Natural killer cell (primary cell): ENCODE measurements around the gene KLHL3. TPM values are rescaled to one million over a fixed set of nuclear protein-coding genes. Genes with fewer than 3 reads are reported as not detected.

Experiments
- ATAC-seq, 3 donors: fragments of 150-1000 bp in 2 of 3; fragments of 200-7000 bp in 1 of 3; cut with Tn5 transposase; 1 replicate in 1 of 3; 2 replicates in 2 of 3; pipeline ENCODE4 v1.10.0; 2021; ENCODE audit warnings: mild to moderate bottlenecking in 2 of 3, moderate library complexity in 2 of 3
- DNase-seq, 2 donors: peaks; one replicate each; pipeline versions ENCODE4 v3.0.0 to v3.0.0-alpha.2; 2013 to 2021; ENCODE audit warnings: mixed read lengths in 1 of 2
- H3K27ac ChIP-seq: one replicate; pipeline ENCODE4 v1.5.1; 2013; ENCODE audit warnings: mild to moderate bottlenecking, low read length
- H3K27me3 ChIP-seq: one replicate; pipeline ENCODE4 v1.6.1; 2013; ENCODE audit warnings: low read length; ENCODE audit not compliant: control insufficient read depth, insufficient read depth
- H3K36me3 ChIP-seq: one replicate; pipeline ENCODE4 v1.6.1; 2013; ENCODE audit warnings: low read length; ENCODE audit not compliant: control insufficient read depth, insufficient read depth
- H3K4me1 ChIP-seq: one replicate; pipeline ENCODE4 v1.6.1; 2013; ENCODE audit warnings: low read length; ENCODE audit not compliant: control insufficient read depth, insufficient read depth
- H3K4me3 ChIP-seq: one replicate; pipeline ENCODE4 v1.5.1; 2013; ENCODE audit warnings: low read length
- H3K9me3 ChIP-seq: one replicate; pipeline ENCODE4 v1.6.1; 2013; ENCODE audit warnings: low read length; ENCODE audit not compliant: control insufficient read depth, insufficient read depth
- H3K27ac Mint-ChIP-seq, 2 donors: one replicate each; pipeline ENCODE4 v1.8.0; 2022; ENCODE audit warnings: mild to moderate bottlenecking in 2 of 2, mixed read lengths in 2 of 2, moderate library complexity in 1 of 2
- H3K27me3 Mint-ChIP-seq, 2 donors: one replicate each; pipeline ENCODE4 v1.8.0; 2022; ENCODE audit warnings: low read depth in 2 of 2, mixed read lengths in 2 of 2
- H3K36me3 Mint-ChIP-seq: one replicate; pipeline ENCODE4 v1.8.0; 2022; ENCODE audit warnings: mixed read lengths
- H3K4me1 Mint-ChIP-seq, 2 donors: one replicate each; pipeline ENCODE4 v1.8.0; 2022; ENCODE audit warnings: mixed read lengths in 2 of 2
- H3K4me3 Mint-ChIP-seq: one replicate; pipeline ENCODE4 v1.8.0; 2022; ENCODE audit warnings: mild to moderate bottlenecking, moderate library complexity, mixed read lengths
- H3K9me3 Mint-ChIP-seq, 2 donors: one replicate each; pipeline ENCODE4 v1.8.0; 2022; ENCODE audit warnings: mixed read lengths in 2 of 2
- CTCF ChIP-seq: fragments of 200-600 bp; IDR thresholded peaks from one replicate; pipeline ENCODE4 v1.8.0; 2022; ENCODE audit warnings: antibody characterized with exemption
- WGBS: methylation state at CpG from one replicate; pipeline ENCODE4 v1.1.7; 2013; ENCODE audit warnings: missing lambda C conversion rate; ENCODE audit not compliant: insufficient coverage; 5-methylcytosine and 5-hydroxymethylcytosine counted together
- intact Hi-C: fragments of 100-400 bp; cut with micrococcal nuclease; formaldehyde crosslinking; loops from one replicate; pipeline ENCODE4 v1.14.2; 2022
- total RNA-seq, 4 donors: library from RNA; stranded (reverse); fragments of 120-200 nt in 1 of 4; gene quantifications; one replicate each; pipeline versions ENCODE4 v1.2.3 to v1.2.4, GENCODE V29; 2013 to 2022

KLHL3 gene
- total RNA-seq, 3 donors from 2014 or later (not counting 1 experiment from before 2014, with no cell fraction given) = 11.2 to 14.0 (median 13.2) TPM

DNA sequence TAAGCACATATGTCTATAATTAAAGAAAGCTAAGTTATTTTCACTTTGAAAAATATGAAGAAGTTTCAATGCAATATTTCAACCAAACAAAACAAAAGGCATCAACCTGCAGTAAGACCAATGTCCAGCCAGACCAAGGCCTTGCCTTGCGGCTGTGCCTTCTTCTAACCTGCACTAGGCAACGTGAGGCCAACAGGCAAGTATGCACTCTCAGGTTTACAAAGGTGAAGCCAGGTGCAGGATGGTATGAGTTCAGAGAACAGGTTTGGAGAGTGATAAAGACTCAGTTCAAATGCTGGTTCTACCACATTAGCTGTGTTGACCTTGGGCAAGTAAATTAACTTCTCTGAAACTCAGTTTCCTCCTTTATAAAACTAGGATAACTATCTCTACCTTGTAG is 79.3 kb downstream of the KLHL3 start:
- no peak for TF ChIP-seq CTCF

GRCh38 chr5:137651022-137651421 is 84.9 kb downstream of the KLHL3 start:
- intact Hi-C loops = no loop called here
- H3K4me3 Mint-ChIP-seq = no peak overlapping the region
- no peak for ATAC-seq
- Histone ChIP-seq H3K27me3 (no peaks in the 10 kb centered on the region), H3K4me3 (no peak overlapping the region), H3K27ac (no peak overlapping the region), H3K9me3 (no peaks in the 10 kb centered on the region), H3K4me1 (no peaks in the 10 kb centered on the region), H3K36me3 (peaks cover 2% of the 10 kb centered on the region)
- TF ChIP-seq CTCF = no peak
- no peak for DNase-seq
- H3K4me1 Mint-ChIP-seq = no peaks in the 10 kb centered on the region
- H3K9me3 Mint-ChIP-seq = no peaks in the 10 kb centered on the region
- no peaks in the 10 kb centered on the region for H3K27me3 Mint-ChIP-seq
- 89% methylated on average over 3 of the region's 3 CpGs for WGBS
- H3K36me3 Mint-ChIP-seq = no peaks in the 10 kb centered on the region
- H3K27ac Mint-ChIP-seq = no peak overlapping the region

More for the DNA sequence above, 79.3 kb downstream of the KLHL3 start:
- WGBS = 96% methylated on average over 2 of the region's 2 CpGs
- DNase-seq = no peak
- H3K4me1 Mint-ChIP-seq = no peaks in the 10 kb centered on the region
- no peak overlapping the region for H3K4me3 Mint-ChIP-seq
- Histone ChIP-seq H3K9me3 (no peaks in the 10 kb centered on the region), H3K27ac (no peak overlapping the region), H3K4me1 (no peaks in the 10 kb centered on the region), H3K27me3 (no peaks in the 10 kb centered on the region), H3K36me3 (no peaks in the 10 kb centered on the region), H3K4me3 (no peak overlapping the region)
- H3K27me3 Mint-ChIP-seq = no peaks in the 10 kb centered on the region
- ATAC-seq = no peak
- no peaks in the 10 kb centered on the region for H3K9me3 Mint-ChIP-seq
- no peaks in the 10 kb centered on the region for H3K36me3 Mint-ChIP-seq
- no peak overlapping the region for H3K27ac Mint-ChIP-seq
- intact Hi-C loops = no loop called here

DNA sequence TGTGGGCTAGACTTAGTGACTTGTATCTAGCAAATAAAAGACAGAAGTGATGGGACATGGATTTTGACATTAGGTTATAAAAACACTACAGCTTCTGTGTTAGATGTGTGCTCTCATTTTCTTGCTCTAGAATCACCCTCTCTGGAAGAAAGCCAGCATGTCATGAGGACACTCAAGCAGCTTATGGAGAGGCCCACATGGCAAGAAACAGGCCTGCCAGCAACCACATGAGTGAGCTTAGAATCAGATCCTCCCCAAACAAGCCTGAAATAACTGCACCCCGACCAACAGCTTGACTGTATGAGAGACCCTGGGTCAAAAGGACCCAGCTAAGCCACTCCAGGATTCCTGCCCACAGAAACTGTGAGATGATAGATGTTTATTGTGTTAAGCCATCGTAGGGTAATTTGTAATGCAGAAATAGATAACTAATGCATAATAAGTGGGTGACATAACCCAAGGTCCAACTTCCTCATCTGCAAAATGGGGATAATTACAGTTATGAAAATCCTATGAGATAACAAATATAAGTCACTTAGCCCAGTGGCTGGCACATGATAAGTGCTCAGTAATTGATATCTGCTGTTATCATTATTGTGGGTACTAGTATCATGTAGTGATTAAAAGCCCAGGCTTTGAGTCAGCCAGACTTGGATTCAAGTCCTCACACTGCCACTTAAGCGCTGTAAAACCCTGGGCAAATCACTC is 86.5 kb downstream of the KLHL3 start:
- ATAC-seq = no peak
- DNase-seq = no peak
- H3K27ac Mint-ChIP-seq = no peak overlapping the region
- H3K9me3 ChIP-seq = no peaks in the 10 kb centered on the region
- H3K27me3 Mint-ChIP-seq = no peaks in the 10 kb centered on the region
- H3K27ac ChIP-seq = no peak overlapping the region
- no peaks in the 10 kb centered on the region for H3K9me3 Mint-ChIP-seq
- H3K4me3 ChIP-seq = no peak overlapping the region
- peaks cover 2% of the 10 kb centered on the region for H3K36me3 ChIP-seq
- H3K36me3 Mint-ChIP-seq = no peaks in the 10 kb centered on the region
- H3K4me3 Mint-ChIP-seq = no peak overlapping the region
- intact Hi-C loops = no loop called here
- H3K27me3 ChIP-seq = no peaks in the 10 kb centered on the region
- TF ChIP-seq CTCF = no peak
- WGBS = 71% methylated on average over 3 of the region's 3 CpGs
- H3K4me1 ChIP-seq = no peaks in the 10 kb centered on the region
- no peaks in the 10 kb centered on the region for H3K4me1 Mint-ChIP-seq

DNA sequence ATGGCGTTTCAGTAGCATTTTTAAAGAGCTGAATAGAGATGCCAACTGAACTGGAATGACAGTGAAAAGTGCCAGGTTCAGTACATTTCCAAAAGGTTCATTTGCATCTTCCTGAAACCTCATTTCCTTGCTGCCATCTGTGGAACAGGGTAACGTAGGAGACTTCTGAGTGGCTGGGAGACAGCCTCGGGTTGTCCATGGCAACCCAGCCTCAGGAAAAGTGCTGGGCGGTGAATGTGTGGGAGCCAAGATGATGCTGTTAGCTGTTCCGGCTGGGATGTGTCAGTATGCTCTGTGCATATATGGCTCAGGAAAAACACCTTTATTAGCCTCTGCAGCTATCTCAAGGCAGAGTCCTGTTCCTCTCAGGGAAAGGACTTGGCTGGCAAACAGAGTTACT is 87.5 kb downstream of the KLHL3 start:
- no peak overlapping the region for H3K4me3 ChIP-seq
- H3K4me1 ChIP-seq = no peaks in the 10 kb centered on the region
- H3K4me1 Mint-ChIP-seq = no peaks in the 10 kb centered on the region
- no peak overlapping the region for H3K27ac Mint-ChIP-seq
- H3K9me3 Mint-ChIP-seq = no peaks in the 10 kb centered on the region
- intact Hi-C loops = no loop called here
- ATAC-seq (no peak), DNase-seq (no peak)
- no peaks in the 10 kb centered on the region for H3K27me3 Mint-ChIP-seq
- WGBS = 96% methylated on average over 5 of the region's 5 CpGs
- no peaks in the 10 kb centered on the region for H3K27me3 ChIP-seq
- no peak for TF ChIP-seq CTCF
- no peaks in the 10 kb centered on the region for H3K9me3 ChIP-seq
- H3K27ac ChIP-seq = no peak overlapping the region
- H3K36me3 ChIP-seq = peaks cover 2% of the 10 kb centered on the region
- H3K4me3 Mint-ChIP-seq = no peak overlapping the region
- no peaks in the 10 kb centered on the region for H3K36me3 Mint-ChIP-seq
